ENCODE results near the gene RIN3.

DNA sequence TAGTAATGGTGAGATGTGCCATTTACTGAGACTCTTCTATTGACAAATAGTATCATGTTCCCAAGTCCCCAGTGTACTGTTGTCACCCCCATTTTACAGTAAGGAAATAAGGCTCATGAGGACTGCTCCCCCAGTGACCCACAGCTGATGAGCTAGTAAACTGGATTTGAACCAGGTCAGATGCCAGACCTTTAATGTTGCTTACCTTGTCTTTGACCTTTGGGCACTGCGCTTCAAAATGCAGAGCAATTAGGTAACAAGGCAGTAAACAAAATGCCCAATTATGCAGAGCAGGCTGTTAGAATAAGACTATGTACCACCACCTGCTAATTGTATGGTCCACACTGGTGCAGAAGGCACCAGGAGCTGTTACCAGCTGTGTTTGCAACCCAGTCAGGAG is 38.5 kb upstream of the RIN3 start:
- TF ChIP-seq POLR2A (IDR thresholded peaks at IDR 0.05; ENCODE audit: low read depth, low read length) = no peak
- TF ChIP-seq, protein P1, sequence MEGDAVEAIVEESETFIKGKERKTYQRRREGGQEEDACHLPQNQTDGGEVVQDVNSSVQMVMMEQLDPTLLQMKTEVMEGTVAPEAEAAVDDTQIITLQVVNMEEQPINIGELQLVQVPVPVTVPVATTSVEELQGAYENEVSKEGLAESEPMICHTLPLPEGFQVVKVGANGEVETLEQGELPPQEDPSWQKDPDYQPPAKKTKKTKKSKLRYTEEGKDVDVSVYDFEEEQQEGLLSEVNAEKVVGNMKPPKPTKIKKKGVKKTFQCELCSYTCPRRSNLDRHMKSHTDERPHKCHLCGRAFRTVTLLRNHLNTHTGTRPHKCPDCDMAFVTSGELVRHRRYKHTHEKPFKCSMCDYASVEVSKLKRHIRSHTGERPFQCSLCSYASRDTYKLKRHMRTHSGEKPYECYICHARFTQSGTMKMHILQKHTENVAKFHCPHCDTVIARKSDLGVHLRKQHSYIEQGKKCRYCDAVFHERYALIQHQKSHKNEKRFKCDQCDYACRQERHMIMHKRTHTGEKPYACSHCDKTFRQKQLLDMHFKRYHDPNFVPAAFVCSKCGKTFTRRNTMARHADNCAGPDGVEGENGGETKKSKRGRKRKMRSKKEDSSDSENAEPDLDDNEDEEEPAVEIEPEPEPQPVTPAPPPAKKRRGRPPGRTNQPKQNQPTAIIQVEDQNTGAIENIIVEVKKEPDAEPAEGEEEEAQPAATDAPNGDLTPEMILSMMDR (IDR thresholded peaks at IDR 0.05; ENCODE audit: extremely low read depth in 1 of 2, insufficient read depth in 1 of 2, low read depth in 1 of 2, low read length in 2 of 2) = no peak
- no peak for TF ChIP-seq EZH2 (IDR thresholded peaks at IDR 0.05; ENCODE audit: borderline replicate concordance, low read depth, low read length, severe bottlenecking)
- no peak for TF ChIP-seq POLR2AphosphoS5 (IDR thresholded peaks at IDR 0.05; ENCODE audit: insufficient read depth, low read depth, low read length)
- TF ChIP-seq, protein P2, sequence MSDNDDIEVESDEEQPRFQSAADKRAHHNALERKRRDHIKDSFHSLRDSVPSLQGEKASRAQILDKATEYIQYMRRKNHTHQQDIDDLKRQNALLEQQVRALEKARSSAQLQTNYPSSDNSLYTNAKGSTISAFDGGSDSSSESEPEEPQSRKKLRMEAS (IDR thresholded peaks at IDR 0.05; ENCODE audit: insufficient read depth, insufficient read length) = no peak
- TF ChIP-seq MYC (IDR thresholded peaks at IDR 0.05; ENCODE audit: low read depth, low read length) = no peak
- no peak for TF ChIP-seq GATA2 (IDR thresholded peaks at IDR 0.05; ENCODE audit: insufficient read depth, insufficient read length, low read depth, low read length)
